Stimulated activated CD4-positive, alpha-beta T cell treated with anti-CD3 and anti-CD28 coated beads, Interleukin-2, amount 100 ng/mL, for 4 hours (primary cell): Measurements from ENCODE around the gene CNKSR2.

Experiments
- DNase-seq: peaks from one replicate; pipeline ENCODE4 v3.0.0-alpha.2; 2020; ENCODE audit warnings: low read depth

CNKSR2 gene

GRCh38 chrX:21374163-21374993, at the start of gene CNKSR2:
Gene CNKSR2 (plus strand): TSS chrX:21374418. CDS start chrX:21374898, 480 bp downstream.
- peak; percentile 66 for DNase-seq

GRCh38 chrX:21354725-21355124, 19.5 kb upstream of the CNKSR2 start:
- DNase-seq = no peak

- no peak for DNase-seq
Observed at GRCh38 chrX:21355831-21356230, 18.4 kb upstream of the CNKSR2 start.

GRCh38 chrX:21369613-21370012, 4.6 kb upstream of the CNKSR2 start:
- no peak for DNase-seq

GRCh38 chrX:21373001-21373400, 1.2 kb upstream of the CNKSR2 start:
- no peak for DNase-seq

- DNase-seq = peak; percentile 9
Observed at GRCh38 chrX:21373637-21374162, 518 bp upstream of the CNKSR2 start.

- no peak for DNase-seq
Observed at GRCh38 chrX:21374994-21375707, 933 bp downstream of the CNKSR2 start.

- no peak for DNase-seq
Observed at GRCh38 chrX:21375708-21376009, 1.4 kb downstream of the CNKSR2 start.

GRCh38 chrX:21376636-21377035, 2.4 kb downstream of the CNKSR2 start:
- no peak for DNase-seq

GRCh38 chrX:21379991-21380390, 5.8 kb downstream of the CNKSR2 start:
- DNase-seq = no peak

- no peak for DNase-seq
Observed at GRCh38 chrX:21382715-21383114, 8.5 kb downstream of the CNKSR2 start.

- no peak for DNase-seq
Observed at GRCh38 chrX:21383546-21383945, 9.3 kb downstream of the CNKSR2 start.

GRCh38 chrX:21384178-21384577, 10.0 kb downstream of the CNKSR2 start:
- DNase-seq = no peak

- DNase-seq = no peak
Observed at GRCh38 chrX:21394792-21395191, 20.6 kb downstream of the CNKSR2 start.

GRCh38 chrX:21398426-21398825, 24.2 kb downstream of the CNKSR2 start:
- no peak for DNase-seq

- no peak for DNase-seq
Observed at GRCh38 chrX:21400408-21401121, 26.3 kb downstream of the CNKSR2 start.

- no peak for DNase-seq
Observed at GRCh38 chrX:21408307-21408706, 34.1 kb downstream of the CNKSR2 start.

GRCh38 chrX:21408788-21409187, 34.6 kb downstream of the CNKSR2 start:
- DNase-seq = no peak

GRCh38 chrX:21412029-21412428, 37.8 kb downstream of the CNKSR2 start:
- DNase-seq = no peak

- DNase-seq = no peak
Observed at GRCh38 chrX:21412883-21413282, 38.7 kb downstream of the CNKSR2 start.

GRCh38 chrX:21427086-21427485, 52.9 kb downstream of the CNKSR2 start:
- no peak for DNase-seq

GRCh38 chrX:21437036-21437435, 62.8 kb downstream of the CNKSR2 start:
- DNase-seq = no peak

- DNase-seq = no peak
Observed at GRCh38 chrX:21438792-21439191, 64.6 kb downstream of the CNKSR2 start.
